Trophoblast cell (in vitro differentiated cells and primary cell): ENCODE results near the gene BHLHE40.
A peak's percentile ranks its signal among the peaks of the same experiment; 100 is the strongest.

ENCODE experiments used
- DNase-seq, 2 donors: peaks; one replicate each; pipeline ENCODE4 v3.0.0-alpha.2; 2016
- H2AFZ ChIP-seq: 2 replicates; pipeline ENCODE4 v1.6.1; 2013; ENCODE audit warnings: low read length, moderate library complexity, mild to moderate bottlenecking; ENCODE audit not compliant: insufficient read depth, poor library complexity
- H2AK5ac ChIP-seq: 2 replicates; pipeline ENCODE4 v1.6.1; 2013; ENCODE audit warnings: mild to moderate bottlenecking, low read length
- H2BK120ac ChIP-seq: 2 replicates; pipeline ENCODE4 v1.6.1; 2013; ENCODE audit warnings: low read length, mild to moderate bottlenecking, moderate library complexity; ENCODE audit not compliant: insufficient read depth, poor library complexity
- H2BK12ac ChIP-seq: 2 replicates; pipeline ENCODE4 v1.6.1; 2013; ENCODE audit warnings: mild to moderate bottlenecking, low read length, moderate library complexity
- H2BK5ac ChIP-seq: 2 replicates; pipeline ENCODE4 v1.6.1; 2013; ENCODE audit warnings: low read length, low read depth, moderate library complexity, mild to moderate bottlenecking; ENCODE audit not compliant: poor library complexity
- H3K14ac ChIP-seq: 2 replicates; pipeline ENCODE4 v1.6.1; 2013; ENCODE audit warnings: mild to moderate bottlenecking, low read length
- H3K18ac ChIP-seq: 2 replicates; pipeline ENCODE4 v1.6.1; 2013; ENCODE audit warnings: mild to moderate bottlenecking, low read length
- H3K23ac ChIP-seq: 2 replicates; pipeline ENCODE4 v1.6.1; 2013; ENCODE audit warnings: low read length
- H3K27ac ChIP-seq: 2 replicates; pipeline ENCODE4 v1.5.1; 2013; ENCODE audit warnings: low read depth, mild to moderate bottlenecking, inconsistent platforms, low read length, moderate library complexity
- H3K27me3 ChIP-seq: 2 replicates; pipeline ENCODE4 v1.6.1; 2013; ENCODE audit warnings: inconsistent platforms, mild to moderate bottlenecking, low read length, moderate library complexity; ENCODE audit not compliant: insufficient read depth
- H3K36me3 ChIP-seq, 2 experiments: 1 replicate in 1 of 2; 2 replicates in 1 of 2; pipeline ENCODE4 v1.6.1; 2013; ENCODE audit warnings: low read length in 2 of 2, mild to moderate bottlenecking in 2 of 2, moderate library complexity in 1 of 2; ENCODE audit not compliant: insufficient read depth in 2 of 2, control insufficient read depth in 1 of 2
- H3K4ac ChIP-seq: 2 replicates; pipeline ENCODE4 v1.6.1; 2013; ENCODE audit warnings: low read depth, mild to moderate bottlenecking, low read length, moderate library complexity
- H3K4me1 ChIP-seq, 2 experiments: 1 replicate in 1 of 2; 2 replicates in 1 of 2; pipeline ENCODE4 v1.6.1; 2013; ENCODE audit warnings: low read length in 2 of 2, mild to moderate bottlenecking in 2 of 2, moderate library complexity in 1 of 2; ENCODE audit not compliant: insufficient read depth in 2 of 2, control insufficient read depth in 1 of 2
- H3K4me2 ChIP-seq: 2 replicates; pipeline ENCODE4 v1.6.1; 2013; ENCODE audit warnings: inconsistent platforms, mild to moderate bottlenecking, low read length, moderate library complexity
- H3K4me3 ChIP-seq: 2 replicates; pipeline ENCODE4 v1.5.1; 2013; ENCODE audit warnings: mild to moderate bottlenecking, low read depth, low read length, inconsistent platforms
- H3K79me1 ChIP-seq: one replicate; pipeline ENCODE4 v1.6.1; 2013; ENCODE audit warnings: low read length
- H3K79me2 ChIP-seq: 2 replicates; pipeline ENCODE4 v1.6.1; 2013; ENCODE audit warnings: low read length, mild to moderate bottlenecking; ENCODE audit not compliant: control insufficient read depth, insufficient read depth, poor library complexity
- H3K9ac ChIP-seq: 2 replicates; pipeline ENCODE4 v1.6.1; 2013; ENCODE audit warnings: mild to moderate bottlenecking, low read length
- H3K9me3 ChIP-seq: 2 replicates; pipeline ENCODE4 v1.6.1; 2013; ENCODE audit warnings: low read depth, mild to moderate bottlenecking, control low read depth, inconsistent platforms, low read length; ENCODE audit not compliant: insufficient read depth
- H4K12ac ChIP-seq: 2 replicates; pipeline ENCODE4 v1.6.1; 2013; ENCODE audit warnings: low read depth, mild to moderate bottlenecking, low read length, moderate library complexity
- H4K8ac ChIP-seq: 2 replicates; pipeline ENCODE4 v1.6.1; 2013; ENCODE audit warnings: low read depth, mild to moderate bottlenecking, low read length, moderate library complexity
- H4K91ac ChIP-seq: one replicate; pipeline ENCODE4 v1.6.1; 2013; ENCODE audit warnings: low read depth, mild to moderate bottlenecking, low read length, moderate library complexity
- WGBS: extraction: QIAGEN DNeasy Blood & Tissue Kit; methylation state at CpG from one replicate; pipeline ENCODE4 v1.1.7; 2013; ENCODE audit warnings: missing lambda C conversion rate; ENCODE audit not compliant: insufficient read length, insufficient coverage; ENCODE audit errors: extremely low coverage; 5-methylcytosine and 5-hydroxymethylcytosine counted together

The BHLHE40 gene

GRCh38 chr3:4977853-4978203 lies 1.4 kb upstream of the BHLHE40 start:
- Histone ChIP-seq H2AK5ac (peak overlapping the region; percentile 95), H3K9me3 (no peaks in the 10 kb centered on the region), H2BK120ac (peak overlapping the region; percentile 99), H4K91ac (peak overlapping the region; percentile 100), H3K14ac (peak overlapping the region; percentile 99), H3K4me2 (peak overlapping the region; percentile 82), H3K4me1 (peaks cover 9% of the 10 kb centered on the region in 2 experiments), H3K36me3 (peaks cover 2 to 8% of the 10 kb centered on the region in 2 experiments), H3K9ac (peak overlapping the region; percentile 87), H3K4ac (peak overlapping the region; percentile 93), H3K27me3 (no peaks in the 10 kb centered on the region), H3K4me3 (peak overlapping the region; percentile 75), H3K79me2 (peaks cover 24% of the 10 kb centered on the region), H2BK12ac (peak overlapping the region; percentile 86), H4K8ac (peak overlapping the region; percentile 97), H2AFZ (peak overlapping the region; percentile 85), H3K23ac (no peak overlapping the region), H3K27ac (peak overlapping the region; percentile 99), H2BK5ac (peak overlapping the region; percentile 98), H3K79me1 (peaks cover 43% of the 10 kb centered on the region), H4K12ac (peak overlapping the region; percentile 88), H3K18ac (peak overlapping the region; percentile 99)
- no CpG with 5 or more reads among the region's 13 CpGs for WGBS
- peak in 1 of 2 donors; percentile 63 for DNase-seq

GRCh38 chr3:4978204-4978965 lies 852 bp upstream of the BHLHE40 start:
- peak overlapping the region; percentile 87 for H3K9ac ChIP-seq
- no peak overlapping the region for H3K23ac ChIP-seq
- peaks cover 49% of the 10 kb centered on the region for H3K79me1 ChIP-seq
- H2BK5ac ChIP-seq = peak overlapping the region; percentile 98
- DNase-seq = peak; percentile 97 to 98
- H3K9me3 ChIP-seq = no peaks in the 10 kb centered on the region
- H3K27ac ChIP-seq = peak overlapping the region; percentile 99
- H4K8ac ChIP-seq = peak overlapping the region; percentile 97
- peak overlapping the region; percentile 82 for H3K4me2 ChIP-seq
- peak overlapping the region; percentile 99 for H2BK120ac ChIP-seq
- no peaks in the 10 kb centered on the region for H3K27me3 ChIP-seq
- H2AK5ac ChIP-seq = peak overlapping the region; percentile 95
- peaks cover 13 to 15% of the 10 kb centered on the region in 2 experiments for H3K4me1 ChIP-seq
- peak overlapping the region; percentile 93 for H3K4ac ChIP-seq
- peaks cover 30% of the 10 kb centered on the region for H3K79me2 ChIP-seq
- H4K91ac ChIP-seq = peak overlapping the region; percentile 100
- H3K18ac ChIP-seq = peak overlapping the region; percentile 99
- WGBS = no CpG with 5 or more reads among the region's 76 CpGs
- peak overlapping the region; percentile 85 for H2AFZ ChIP-seq
- peaks cover 8 to 13% of the 10 kb centered on the region in 2 experiments for H3K36me3 ChIP-seq
- H3K4me3 ChIP-seq = peak overlapping the region; percentile 75
- H3K14ac ChIP-seq = peak overlapping the region; percentile 99
- H4K12ac ChIP-seq = peak overlapping the region; percentile 88
- H2BK12ac ChIP-seq = peak overlapping the region; percentile 86

GRCh38 chr3:4978966-4979427 lies 240 bp upstream of the BHLHE40 start:
- no peak overlapping the region for H3K4me3 ChIP-seq
- no peak overlapping the region for H2AK5ac ChIP-seq
- peaks cover 12 to 19% of the 10 kb centered on the region in 2 experiments for H3K36me3 ChIP-seq
- no peaks in the 10 kb centered on the region for H3K9me3 ChIP-seq
- H3K4me1 ChIP-seq = peaks cover 15 to 17% of the 10 kb centered on the region in 2 experiments
- peak; percentile 96 to 97 for DNase-seq
- H3K18ac ChIP-seq = peak overlapping the region; percentile 99
- no peak overlapping the region for H4K12ac ChIP-seq
- no peak overlapping the region for H3K23ac ChIP-seq
- no CpG with 5 or more reads among the region's 31 CpGs for WGBS
- H3K27me3 ChIP-seq = no peaks in the 10 kb centered on the region
- H4K91ac ChIP-seq = peak overlapping the region; percentile 100
- H2BK120ac ChIP-seq = peak overlapping the region; percentile 99
- no peak overlapping the region for H3K9ac ChIP-seq
- H3K14ac ChIP-seq = no peak overlapping the region
- H2AFZ ChIP-seq = no peak overlapping the region
- peak overlapping the region; percentile 99 for H3K27ac ChIP-seq
- H3K4me2 ChIP-seq = peak overlapping the region; percentile 82
- H3K79me1 ChIP-seq = peaks cover 53% of the 10 kb centered on the region
- H2BK5ac ChIP-seq = peak overlapping the region; percentile 98
- H3K4ac ChIP-seq = no peak overlapping the region
- no peak overlapping the region for H2BK12ac ChIP-seq
- peak overlapping the region; percentile 97 for H4K8ac ChIP-seq
- H3K79me2 ChIP-seq = peaks cover 31% of the 10 kb centered on the region

DNA sequence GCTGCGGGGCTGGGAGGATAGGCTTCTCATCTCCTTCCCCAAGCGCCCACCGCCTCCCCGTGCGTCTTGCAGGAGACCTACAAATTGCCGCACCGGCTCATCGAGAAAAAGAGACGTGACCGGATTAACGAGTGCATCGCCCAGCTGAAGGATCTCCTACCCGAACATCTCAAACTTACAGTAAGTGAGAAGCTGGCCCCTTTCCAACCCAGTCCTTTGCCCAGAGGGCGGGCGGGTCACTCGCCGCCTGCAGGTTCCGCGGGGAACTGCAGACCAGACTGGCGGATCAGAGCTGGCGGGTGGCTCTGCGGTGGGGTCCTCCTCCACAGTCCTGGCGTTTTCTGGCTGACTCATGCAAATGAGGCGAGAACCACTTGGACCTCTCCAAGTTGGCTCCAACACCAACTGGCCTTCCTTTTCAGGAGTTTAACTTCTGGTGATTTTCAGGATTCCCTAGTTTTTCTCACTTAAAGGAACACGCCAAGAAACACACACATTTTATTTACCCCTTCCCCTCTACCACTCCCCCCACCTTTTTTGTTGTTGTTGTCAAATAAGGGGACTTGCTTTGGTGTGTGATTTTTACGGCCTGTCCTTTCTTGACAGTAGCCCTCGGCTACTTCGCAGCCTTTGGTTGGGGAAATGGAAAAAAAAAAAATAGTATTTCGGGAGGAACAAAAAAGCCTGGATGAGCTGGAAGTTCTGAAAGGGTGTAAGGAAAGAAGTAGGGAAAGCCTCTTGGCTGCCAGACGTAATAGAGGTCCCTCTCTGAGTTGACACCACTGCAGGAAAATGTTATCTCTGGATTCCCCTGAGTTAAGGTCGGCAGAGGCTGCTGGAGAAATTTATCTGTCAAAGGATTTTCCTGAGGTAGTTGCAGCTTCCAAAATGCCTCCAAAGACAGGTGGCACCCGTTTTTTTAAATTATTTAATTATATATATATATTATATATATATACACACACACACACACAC lies 1.3 kb downstream of the BHLHE40 start:
- DNase-seq = peak; percentile 93 to 96
- Histone ChIP-seq H2BK12ac (no peak overlapping the region), H3K4me1 (peaks cover 15 to 27% of the 10 kb centered on the region in 2 experiments), H3K27me3 (no peaks in the 10 kb centered on the region), H3K4me3 (peak overlapping the region; percentile 93), H3K79me2 (peaks cover 35% of the 10 kb centered on the region), H3K18ac (peak overlapping the region; percentile 73), H4K12ac (peak overlapping the region; percentile 47), H4K8ac (peak overlapping the region; percentile 91), H3K23ac (no peak overlapping the region), H3K79me1 (peaks cover 59% of the 10 kb centered on the region), H3K9me3 (no peaks in the 10 kb centered on the region), H3K4ac (peak overlapping the region; percentile 88), H3K14ac (peak overlapping the region; percentile 97), H2AFZ (no peak overlapping the region), H3K4me2 (peak overlapping the region; percentile 67), H2BK5ac (peak overlapping the region; percentile 92), H2BK120ac (peak overlapping the region; percentile 91), H2AK5ac (no peak overlapping the region), H4K91ac (peak overlapping the region; percentile 92), H3K36me3 (peaks cover 16 to 25% of the 10 kb centered on the region in 2 experiments), H3K27ac (peak overlapping the region; percentile 98), H3K9ac (peak overlapping the region; percentile 98)
- WGBS = no CpG with 5 or more reads among the region's 32 CpGs
